GM20000 (cell line): ENCODE data around the gene LPP.

ENCODE experiments used
- DNase-seq: peaks from one replicate; pipeline ENCODE4 v3.0.0; 2012; ENCODE audit warnings: low spot score
- TF ChIP-seq, protein P1 (sequence below): IDR thresholded peaks from 2 replicates; pipeline ENCODE4 v1.5.1; 2012; ENCODE audit warnings: mild to moderate bottlenecking, control low read depth; ENCODE audit errors: extremely low read depth, missing control alignments

LPP gene

DNA sequence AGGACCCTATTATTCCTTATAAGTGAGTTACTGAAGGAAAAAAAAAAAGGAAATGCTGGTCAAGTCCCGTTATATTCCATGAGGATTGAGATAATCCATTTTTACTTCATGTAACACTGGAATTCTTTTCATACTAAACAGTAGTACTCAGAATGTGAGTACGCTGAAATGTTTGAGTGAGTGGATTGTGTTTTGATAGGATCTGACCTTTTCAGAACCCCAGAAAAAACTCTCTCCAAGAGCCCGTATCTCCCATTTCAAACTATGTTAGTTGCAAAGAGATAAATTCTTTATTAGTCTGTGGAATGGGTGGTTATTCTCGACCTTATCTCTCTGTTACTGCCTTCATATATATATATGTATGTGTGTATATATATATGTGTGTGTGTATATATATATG is 2.5 kb upstream of the LPP start:
- DNase-seq: no peak
- TF ChIP-seq, protein P1, sequence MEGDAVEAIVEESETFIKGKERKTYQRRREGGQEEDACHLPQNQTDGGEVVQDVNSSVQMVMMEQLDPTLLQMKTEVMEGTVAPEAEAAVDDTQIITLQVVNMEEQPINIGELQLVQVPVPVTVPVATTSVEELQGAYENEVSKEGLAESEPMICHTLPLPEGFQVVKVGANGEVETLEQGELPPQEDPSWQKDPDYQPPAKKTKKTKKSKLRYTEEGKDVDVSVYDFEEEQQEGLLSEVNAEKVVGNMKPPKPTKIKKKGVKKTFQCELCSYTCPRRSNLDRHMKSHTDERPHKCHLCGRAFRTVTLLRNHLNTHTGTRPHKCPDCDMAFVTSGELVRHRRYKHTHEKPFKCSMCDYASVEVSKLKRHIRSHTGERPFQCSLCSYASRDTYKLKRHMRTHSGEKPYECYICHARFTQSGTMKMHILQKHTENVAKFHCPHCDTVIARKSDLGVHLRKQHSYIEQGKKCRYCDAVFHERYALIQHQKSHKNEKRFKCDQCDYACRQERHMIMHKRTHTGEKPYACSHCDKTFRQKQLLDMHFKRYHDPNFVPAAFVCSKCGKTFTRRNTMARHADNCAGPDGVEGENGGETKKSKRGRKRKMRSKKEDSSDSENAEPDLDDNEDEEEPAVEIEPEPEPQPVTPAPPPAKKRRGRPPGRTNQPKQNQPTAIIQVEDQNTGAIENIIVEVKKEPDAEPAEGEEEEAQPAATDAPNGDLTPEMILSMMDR: no peak

DNA sequence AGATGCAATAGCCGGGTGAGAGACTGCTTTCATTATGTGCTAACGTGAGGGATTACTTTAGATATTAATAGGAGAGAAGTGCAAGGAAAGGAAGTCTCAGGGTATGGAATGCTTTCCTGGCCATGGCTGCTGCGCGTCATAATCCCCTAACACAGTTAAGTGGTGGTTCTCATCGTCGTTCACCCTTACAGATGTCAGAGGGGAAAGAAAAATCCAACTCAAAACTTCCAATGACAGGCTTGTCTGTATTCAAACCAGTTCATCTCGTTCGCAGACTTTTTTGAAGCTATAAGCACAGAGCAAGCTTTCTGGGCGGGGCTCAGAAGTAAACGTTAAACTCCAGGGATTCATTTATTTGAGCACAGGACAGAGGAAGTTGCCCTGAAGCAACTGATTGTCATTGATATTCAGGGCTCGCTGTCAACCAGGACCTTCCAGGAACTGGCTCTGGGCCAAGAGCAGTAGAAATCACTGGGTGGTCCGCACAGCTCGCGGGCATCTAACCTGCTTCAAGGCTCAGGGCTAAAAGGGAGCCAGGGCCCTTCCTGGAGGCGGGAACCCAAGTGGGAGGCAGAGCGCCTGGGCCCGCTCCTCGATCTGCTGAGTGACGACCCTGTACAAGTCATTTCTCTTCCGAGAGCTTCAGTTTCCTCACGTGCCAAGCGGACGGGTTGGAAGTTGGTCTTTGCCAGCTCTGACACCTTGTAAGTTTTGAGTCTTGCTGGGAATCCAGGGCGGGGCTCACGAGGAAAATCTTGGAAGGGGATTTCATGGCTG is 1.1 kb upstream of the LPP start:
- TF ChIP-seq, protein P1: no peak
- no peak for DNase-seq

DNA sequence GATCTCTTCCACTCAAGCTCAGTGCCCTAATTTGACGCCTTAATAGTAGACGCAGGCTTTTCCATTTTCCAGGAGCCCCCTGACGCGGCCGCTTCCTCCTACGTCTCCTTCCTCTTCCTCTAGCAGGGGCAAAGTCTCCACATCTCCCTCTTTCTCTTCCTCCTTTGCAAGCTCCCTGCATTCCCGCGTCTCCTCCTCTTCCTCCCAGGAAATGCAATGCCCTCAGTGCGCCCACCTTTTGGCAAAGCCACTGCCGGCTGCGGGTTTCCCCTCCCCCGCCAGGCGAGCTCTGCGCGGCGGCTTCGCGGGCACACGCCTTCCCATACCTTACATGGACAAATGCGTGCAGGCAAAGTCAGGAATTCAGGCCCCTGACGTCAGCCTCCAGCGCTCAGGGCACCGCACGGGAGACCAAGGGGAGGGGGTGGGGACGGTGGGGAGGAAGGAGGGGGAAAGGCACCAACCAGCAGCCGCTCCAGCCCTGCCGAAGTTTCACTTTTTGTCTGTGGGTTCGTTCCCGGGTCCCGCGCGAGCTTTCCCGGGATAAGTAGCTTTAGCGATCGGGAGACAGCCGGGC is 432 bp upstream of the LPP start:
- TF ChIP-seq, protein P1: no peak
- DNase-seq: no peak

DNA sequence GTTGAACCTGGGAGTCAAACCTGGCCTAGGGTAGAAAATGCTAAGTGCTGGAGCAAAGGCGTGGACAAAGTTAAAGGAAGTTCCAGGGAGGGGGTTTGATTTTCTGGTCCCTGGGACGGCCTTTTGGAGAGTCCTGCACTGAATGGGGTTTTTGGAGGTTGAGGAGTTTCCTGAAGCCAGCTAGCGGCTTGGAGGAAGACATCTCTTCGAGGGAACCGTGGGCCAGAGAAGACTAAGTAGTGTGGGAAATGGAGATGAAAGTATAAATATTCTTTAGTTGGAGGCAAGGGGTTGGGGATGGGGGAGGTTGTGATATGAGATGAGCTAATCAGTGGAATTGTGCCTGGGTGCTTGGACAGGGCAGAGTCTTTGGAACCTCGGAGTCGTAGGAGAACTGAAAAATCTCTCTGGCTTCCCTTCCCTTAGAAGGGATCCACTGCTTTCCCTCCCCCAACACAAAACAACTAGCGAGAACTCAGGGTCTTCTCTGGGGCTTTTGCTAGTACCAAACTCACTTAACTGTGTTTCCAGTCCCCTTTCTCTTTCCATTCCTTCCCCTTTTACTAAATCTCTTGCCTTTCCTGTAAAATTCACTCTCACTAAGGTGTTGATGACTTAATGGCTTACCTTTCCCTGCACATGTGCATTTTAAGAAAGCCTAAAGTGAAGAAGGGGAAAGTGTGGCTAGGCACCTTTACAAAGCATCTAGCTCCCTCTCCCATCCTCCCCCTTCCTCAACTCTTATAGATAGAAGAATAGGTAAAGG is 1.0 kb downstream of the LPP start:
- DNase-seq: no peak
- TF ChIP-seq, protein P1: no peak

DNA sequence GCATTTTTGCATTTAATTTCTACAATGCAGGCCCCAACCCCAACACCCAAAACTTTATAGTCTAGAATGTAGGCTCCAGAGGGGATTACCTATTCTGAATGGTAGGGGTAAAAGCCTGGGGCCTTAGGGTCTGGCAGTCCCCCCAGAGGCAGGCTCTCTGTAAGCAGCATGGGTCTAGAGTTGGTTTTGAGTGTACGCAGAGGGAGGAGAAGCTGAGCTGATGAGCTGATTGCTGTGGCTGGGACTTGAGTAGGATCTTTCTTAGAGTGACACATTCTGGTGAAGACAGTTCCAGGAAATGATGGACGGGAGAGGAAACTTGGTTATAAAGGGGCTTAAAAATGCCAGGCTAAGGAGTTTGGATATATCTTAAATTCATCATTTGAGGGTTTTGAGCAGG is 2.1 kb downstream of the LPP start:
- no peak for DNase-seq
- TF ChIP-seq, protein P1: no peak

DNA sequence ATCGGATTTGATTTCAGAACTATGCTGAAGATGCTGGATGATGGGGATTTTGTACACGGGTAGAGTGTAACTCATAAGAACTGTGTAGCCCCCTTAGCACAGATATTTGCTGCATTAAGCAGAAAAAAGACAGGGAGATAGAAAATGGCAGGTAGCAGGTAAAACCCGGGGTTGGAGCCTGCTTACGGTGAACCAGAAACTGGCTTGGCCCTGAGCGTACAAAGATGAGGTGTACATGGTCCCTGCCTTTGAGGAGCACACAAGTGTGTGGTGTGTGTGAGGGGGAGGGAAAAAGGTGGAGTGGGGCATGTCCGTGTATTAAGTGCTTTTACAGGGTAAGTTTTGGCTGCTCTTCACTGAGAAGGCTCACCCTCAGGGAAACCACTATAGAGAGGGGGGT is 3.5 kb downstream of the LPP start:
- no peak for DNase-seq
- TF ChIP-seq, protein P1: no peak

DNA sequence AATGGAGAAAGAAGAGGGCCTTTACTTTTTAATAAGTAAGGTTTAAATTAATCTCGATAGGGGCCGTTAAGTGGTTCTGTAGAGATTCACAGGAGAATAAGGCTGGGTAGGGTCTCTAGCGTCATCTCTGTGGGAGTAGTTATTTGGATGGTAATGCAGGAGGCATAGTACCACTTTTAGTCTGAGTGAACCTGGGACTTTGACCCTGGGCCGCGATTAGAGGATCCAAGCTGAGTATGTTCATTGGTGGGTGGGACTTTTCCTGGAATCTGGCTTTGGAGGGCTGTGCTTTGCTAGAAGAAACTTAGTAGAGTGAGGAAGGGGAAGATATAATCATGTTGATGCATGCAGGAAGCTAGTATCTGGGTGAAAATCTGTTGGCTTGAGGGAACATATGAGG is 4.0 kb downstream of the LPP start:
- no peak for DNase-seq
- TF ChIP-seq, protein P1: no peak
